Measurements from ENCODE around the gene TBX4.
"Not testable (repeated sequence)": the region's sequence is repeated elsewhere in the genome, so short reads cannot be mapped to it uniquely, and the experiment has no call there.

TBX4 gene

GRCh38 chr17:61524319-61524718 is 72.1 kb downstream of the TBX4 start:
- in situ Hi-C loops (cut with MboI; ENCODE audit: low pct_unique_long_range_greater_than_20kb, low sequenced_read_pairs, unreplicated experiment), result no loop called here
- no peak for DNase-seq (ENCODE audit: low spot score)
- no peak for TF ChIP-seq CTCF (IDR thresholded peaks at IDR 0.05; ENCODE audit: extremely low read depth, insufficient read depth, missing control alignments)

- DNase-seq (ENCODE audit: low spot score); in situ Hi-C loops (cut with MboI; ENCODE audit: low pct_unique_long_range_greater_than_20kb, low sequenced_read_pairs, unreplicated experiment): not testable (repeated sequence)
Measured at GRCh38 chr17:61527441-61527840, 75.2 kb downstream of the TBX4 start.

- no peak for DNase-seq (ENCODE audit: low spot score)
- no peak for TF ChIP-seq CTCF (IDR thresholded peaks at IDR 0.05; ENCODE audit: extremely low read depth, insufficient read depth, missing control alignments)
- in situ Hi-C loops (cut with MboI; ENCODE audit: low pct_unique_long_range_greater_than_20kb, low sequenced_read_pairs, unreplicated experiment), result no loop called here
Measured at GRCh38 chr17:61528171-61528570, 75.9 kb downstream of the TBX4 start.

GRCh38 chr17:61531223-61531622 is 79.0 kb downstream of the TBX4 start:
- DNase-seq (ENCODE audit: low spot score), result no peak
- no peak for TF ChIP-seq CTCF (IDR thresholded peaks at IDR 0.05; ENCODE audit: extremely low read depth, insufficient read depth, missing control alignments)
- in situ Hi-C loops (cut with MboI; ENCODE audit: low pct_unique_long_range_greater_than_20kb, low sequenced_read_pairs, unreplicated experiment), result no loop called here

- in situ Hi-C loops (cut with MboI; ENCODE audit: low pct_unique_long_range_greater_than_20kb, low sequenced_read_pairs, unreplicated experiment), result no loop called here
- TF ChIP-seq CTCF (IDR thresholded peaks at IDR 0.05; ENCODE audit: extremely low read depth, insufficient read depth, missing control alignments), result no peak
- DNase-seq (ENCODE audit: low spot score), result no peak
Measured at GRCh38 chr17:61532826-61533225, 80.6 kb downstream of the TBX4 start.

- TF ChIP-seq CTCF (IDR thresholded peaks at IDR 0.05; ENCODE audit: extremely low read depth, insufficient read depth, missing control alignments), result no peak
- in situ Hi-C loops (cut with MboI; ENCODE audit: low pct_unique_long_range_greater_than_20kb, low sequenced_read_pairs, unreplicated experiment), result no loop called here
- no peak for DNase-seq (ENCODE audit: low spot score)
Measured at GRCh38 chr17:61533797-61534196, 81.6 kb downstream of the TBX4 start.

- in situ Hi-C loops (cut with MboI; ENCODE audit: low pct_unique_long_range_greater_than_20kb, low sequenced_read_pairs, unreplicated experiment), result no loop called here
- no peak for TF ChIP-seq CTCF (IDR thresholded peaks at IDR 0.05; ENCODE audit: extremely low read depth, insufficient read depth, missing control alignments)
- no peak for DNase-seq (ENCODE audit: low spot score)
Measured at GRCh38 chr17:61534414-61534813, 82.2 kb downstream of the TBX4 start.
